ENCODE data around the gene DLX6. TPM values are rescaled to one million over a fixed set of nuclear protein-coding genes. Genes with fewer than 3 reads are reported as not detected.

The DLX6 gene
- total RNA-seq, 1 donor, result under 0.01 TPM

DNA sequence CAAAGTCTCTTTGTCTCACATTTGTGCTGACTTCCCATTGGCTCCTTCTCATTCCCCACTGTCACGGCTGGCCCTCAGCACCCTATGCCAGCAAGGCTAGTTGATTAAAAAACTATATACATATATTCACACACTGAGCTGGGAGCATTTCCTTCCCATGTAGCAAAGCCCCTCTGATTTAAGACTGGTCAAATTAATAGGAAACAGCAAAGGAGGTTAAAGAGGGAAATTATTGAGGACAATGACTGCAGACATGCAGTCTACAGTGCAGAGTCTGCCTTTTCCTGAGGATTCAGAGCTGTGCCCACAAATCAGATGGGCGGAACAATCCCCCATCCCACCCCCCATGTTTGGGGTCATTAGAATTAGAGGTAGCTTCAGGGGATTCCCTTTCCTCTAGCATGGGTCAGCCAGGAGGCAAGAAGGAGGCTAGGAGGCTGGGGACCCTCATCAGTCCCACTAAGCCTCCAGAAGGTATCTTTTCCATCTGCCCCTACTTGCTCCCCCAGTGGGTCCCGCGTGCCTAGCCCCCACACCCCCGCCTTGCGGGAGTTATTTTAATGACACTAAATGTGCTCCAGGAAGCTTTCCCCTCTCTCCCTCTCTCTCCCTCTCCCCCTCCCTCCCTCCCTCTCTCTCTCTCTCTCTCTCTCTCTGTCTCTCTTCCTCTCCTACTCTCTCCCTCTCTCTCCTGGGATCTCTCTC, 9.8 kb upstream of the DLX6 start:
- no peak for DNase-seq (ENCODE audit: low read depth in 2 of 3, low spot score in 2 of 3)

DNA sequence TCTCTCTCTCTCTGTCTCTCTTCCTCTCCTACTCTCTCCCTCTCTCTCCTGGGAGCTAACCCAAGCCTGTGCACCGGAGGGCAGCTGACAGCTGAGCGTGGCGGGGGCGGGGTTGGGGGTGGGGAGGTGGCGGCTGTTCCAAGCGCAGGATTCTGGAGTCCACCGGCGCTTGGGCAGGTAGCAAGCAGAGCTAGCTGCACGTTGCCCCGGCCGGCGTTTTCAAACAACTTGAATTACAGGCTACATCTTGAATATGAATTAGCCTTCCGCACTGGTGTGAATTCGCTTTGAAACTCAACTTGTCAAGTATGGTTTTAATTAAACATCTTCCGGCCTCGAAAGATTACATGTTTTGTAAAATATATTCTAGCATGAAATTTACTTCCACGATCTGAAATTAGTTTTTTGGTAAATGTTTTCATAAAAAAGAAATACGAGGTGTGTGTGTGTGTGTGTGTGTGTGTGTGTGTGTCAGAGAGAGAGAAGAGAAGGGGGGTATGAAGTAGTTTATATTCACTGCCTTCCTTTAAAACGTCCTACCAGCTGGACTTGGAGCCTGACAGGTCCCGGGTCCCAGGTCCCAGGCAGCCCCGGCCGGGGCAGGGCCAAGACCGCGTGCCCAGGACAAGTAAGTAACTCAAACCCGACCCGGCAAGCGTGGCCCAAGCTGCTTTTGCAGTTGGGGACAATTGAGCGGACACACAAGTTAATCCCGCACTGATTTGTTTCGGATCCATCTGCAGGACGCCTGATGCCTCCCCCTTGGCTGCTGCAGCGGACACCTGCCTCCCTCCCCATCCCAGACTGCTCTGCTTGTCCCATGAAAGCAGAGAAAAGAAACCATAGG, 9.0 kb upstream of the DLX6 start:
- peak in 1 of 3 donors; percentile 19 for DNase-seq (ENCODE audit: low read depth in 2 of 3, low spot score in 2 of 3)

GRCh38 chr7:96996958-96997511, 8.3 kb upstream of the DLX6 start:
- DNase-seq (ENCODE audit: low read depth in 2 of 3, low spot score in 2 of 3), result peak in 1 of 3 donors; percentile 3

GRCh38 chr7:96997512-96998032, 7.8 kb upstream of the DLX6 start:
- DNase-seq (ENCODE audit: low read depth in 2 of 3, low spot score in 2 of 3), result peak in 1 of 3 donors; percentile 8

- peak in 1 of 3 donors; percentile 3 for DNase-seq (ENCODE audit: low read depth in 2 of 3, low spot score in 2 of 3)
These were observed 7.0 kb upstream of the DLX6 start for GRCh38 chr7:96998333-96998732.

DNA sequence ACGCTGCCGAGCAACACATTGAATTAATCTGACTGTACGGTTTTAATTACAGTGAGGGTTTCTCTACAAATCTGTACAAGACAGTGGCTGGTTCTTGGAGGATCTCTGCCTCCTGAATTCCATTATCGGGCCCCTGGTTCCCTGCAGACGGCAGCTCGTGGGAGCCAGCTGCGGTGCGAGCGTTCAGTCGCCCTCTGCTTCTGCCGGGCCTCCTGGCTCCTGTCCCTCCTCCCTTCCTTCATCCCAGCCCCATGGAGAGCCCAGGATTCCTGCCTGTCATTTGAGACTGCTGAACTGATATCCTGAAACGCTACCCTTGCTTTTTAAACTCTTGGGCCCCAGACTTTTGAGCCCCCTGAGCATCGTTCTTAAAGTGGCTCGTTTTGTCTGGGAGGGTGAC, 6.6 kb upstream of the DLX6 start:
- peak in 1 of 3 donors; percentile 4 for DNase-seq (ENCODE audit: low read depth in 2 of 3, low spot score in 2 of 3)

- DNase-seq (ENCODE audit: low read depth in 2 of 3, low spot score in 2 of 3), result peak in 1 of 3 donors; percentile 3
These were observed 4.1 kb upstream of the DLX6 start for GRCh38 chr7:97001221-97001620.

DNA sequence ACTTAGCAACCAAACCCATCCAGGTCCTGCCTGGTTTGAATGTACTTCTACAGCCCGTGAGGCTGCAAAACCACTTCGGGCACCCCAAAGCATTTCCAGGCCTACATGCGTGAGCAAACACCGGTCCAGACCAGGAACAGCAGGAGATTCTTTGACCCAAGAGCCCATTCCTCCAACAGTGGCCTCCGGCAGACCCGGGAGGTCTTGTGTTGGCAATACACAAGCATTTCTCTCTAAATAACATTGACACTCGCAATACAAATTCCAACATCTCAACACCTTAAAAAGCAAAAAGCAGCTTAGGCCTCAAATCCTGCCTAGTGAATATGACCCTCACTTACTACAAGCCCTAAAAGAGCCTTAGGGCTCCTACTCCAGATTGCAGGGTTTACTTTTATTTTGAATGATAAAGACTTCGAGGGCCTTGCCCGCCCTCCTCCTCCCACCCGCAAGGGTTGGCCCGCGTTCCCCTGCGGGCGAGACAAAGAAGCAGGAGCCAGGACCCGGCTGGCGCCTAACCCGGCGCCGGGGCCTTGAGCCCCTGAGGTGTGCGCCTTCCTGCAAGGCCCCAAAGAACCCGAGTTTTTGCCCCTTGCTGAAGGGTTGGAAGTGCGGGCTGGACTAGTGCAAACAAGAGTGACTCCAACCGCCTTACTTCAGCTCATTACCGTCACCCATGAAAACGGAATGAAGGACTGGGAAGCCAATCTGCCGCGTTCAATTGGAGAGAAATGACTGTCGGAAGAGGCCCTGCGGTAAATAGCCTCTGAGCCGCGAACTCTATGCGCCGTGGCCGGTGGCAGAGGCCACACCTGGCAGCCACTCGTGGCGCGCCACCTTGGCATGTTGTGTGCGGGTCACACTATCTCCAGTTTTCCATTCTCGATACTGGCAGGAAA, 3.4 kb upstream of the DLX6 start:
- DNase-seq (ENCODE audit: low read depth in 2 of 3, low spot score in 2 of 3), result peak in 1 of 3 donors; percentile 3

DNA sequence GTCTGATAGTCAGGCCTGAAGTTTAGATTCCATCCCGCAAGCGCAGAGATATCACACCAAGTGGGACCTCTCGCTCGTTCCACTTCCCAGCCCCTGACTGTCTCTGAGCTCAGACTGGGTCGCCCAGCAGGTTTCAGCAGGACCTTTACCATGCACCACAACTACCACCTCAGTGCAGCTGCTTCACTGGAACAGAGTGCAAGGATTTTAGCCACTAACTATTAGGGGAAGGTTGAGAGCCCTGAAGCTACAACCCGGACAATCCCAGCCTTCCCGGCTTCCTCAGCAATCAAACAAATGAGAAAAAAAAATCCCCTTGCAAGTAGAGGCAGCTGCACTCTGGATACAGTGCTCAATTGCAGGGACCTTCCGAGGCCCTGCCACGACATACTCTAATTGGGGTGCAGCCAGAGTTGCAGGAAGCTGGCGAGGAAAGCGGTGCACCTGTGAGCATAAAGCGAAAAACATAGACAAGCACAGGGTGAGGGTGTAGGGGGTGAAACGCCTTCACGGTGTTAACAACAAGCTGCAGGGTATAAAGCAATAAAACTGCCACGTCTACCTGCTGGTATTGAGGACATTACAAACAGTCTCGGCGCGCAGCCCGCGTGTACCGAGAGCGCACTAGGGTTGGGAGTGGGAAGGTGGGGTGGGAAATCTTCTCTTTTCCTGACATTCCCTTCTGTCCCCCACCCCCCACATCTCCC, 2.6 kb upstream of the DLX6 start:
- peak in 1 of 3 donors; percentile 6 for DNase-seq (ENCODE audit: low read depth in 2 of 3, low spot score in 2 of 3)

DNA sequence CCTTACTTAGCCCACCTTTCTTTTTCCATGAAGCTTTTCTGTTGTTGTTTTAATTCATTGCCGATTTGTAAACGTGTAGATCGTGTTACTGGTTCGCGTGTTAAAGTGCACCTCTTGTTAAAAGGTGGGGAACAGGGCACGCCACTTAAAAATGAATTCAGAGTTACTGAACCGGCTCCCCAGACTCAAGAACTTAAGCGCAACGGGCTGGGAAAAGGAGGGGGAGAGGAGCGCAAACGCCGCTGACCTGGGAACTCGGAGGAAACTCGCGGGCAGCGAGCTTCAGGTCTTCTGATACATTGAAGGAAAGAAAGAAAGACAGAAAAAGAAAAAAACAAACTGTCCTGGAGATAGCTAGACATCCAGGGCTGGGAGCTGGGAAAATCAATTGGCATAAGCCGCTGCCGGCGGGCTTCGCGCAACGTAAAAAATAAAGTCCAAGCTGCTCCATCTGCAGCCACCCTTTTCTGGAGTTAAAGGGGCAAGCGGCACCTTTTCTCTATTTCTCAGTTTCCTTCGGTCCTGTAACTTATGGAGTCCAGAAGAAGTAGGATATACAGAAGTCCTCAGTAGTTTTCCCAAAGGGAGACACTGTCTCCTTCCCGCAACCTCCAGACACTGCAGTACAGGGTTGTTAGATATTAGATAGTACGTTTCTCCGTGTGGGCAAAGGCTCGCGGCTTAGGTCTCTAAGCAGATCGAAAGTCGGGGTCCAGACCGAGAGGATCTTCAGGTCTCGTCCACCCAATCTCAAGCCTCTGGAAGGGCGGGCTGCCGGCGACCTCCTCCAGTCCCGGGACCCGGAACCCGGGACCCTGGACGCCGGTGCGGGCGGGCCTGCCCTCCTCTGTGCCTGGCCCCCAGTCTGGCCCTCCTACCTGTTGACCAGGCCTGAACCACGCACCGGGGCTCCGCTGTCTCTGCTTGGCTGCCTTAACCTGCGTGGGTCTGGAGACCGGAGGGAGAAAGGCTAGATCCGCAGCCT, 1.8 kb upstream of the DLX6 start:
- DNase-seq (ENCODE audit: low read depth in 2 of 3, low spot score in 2 of 3), result peak in 1 of 3 donors; percentile 20

DNA sequence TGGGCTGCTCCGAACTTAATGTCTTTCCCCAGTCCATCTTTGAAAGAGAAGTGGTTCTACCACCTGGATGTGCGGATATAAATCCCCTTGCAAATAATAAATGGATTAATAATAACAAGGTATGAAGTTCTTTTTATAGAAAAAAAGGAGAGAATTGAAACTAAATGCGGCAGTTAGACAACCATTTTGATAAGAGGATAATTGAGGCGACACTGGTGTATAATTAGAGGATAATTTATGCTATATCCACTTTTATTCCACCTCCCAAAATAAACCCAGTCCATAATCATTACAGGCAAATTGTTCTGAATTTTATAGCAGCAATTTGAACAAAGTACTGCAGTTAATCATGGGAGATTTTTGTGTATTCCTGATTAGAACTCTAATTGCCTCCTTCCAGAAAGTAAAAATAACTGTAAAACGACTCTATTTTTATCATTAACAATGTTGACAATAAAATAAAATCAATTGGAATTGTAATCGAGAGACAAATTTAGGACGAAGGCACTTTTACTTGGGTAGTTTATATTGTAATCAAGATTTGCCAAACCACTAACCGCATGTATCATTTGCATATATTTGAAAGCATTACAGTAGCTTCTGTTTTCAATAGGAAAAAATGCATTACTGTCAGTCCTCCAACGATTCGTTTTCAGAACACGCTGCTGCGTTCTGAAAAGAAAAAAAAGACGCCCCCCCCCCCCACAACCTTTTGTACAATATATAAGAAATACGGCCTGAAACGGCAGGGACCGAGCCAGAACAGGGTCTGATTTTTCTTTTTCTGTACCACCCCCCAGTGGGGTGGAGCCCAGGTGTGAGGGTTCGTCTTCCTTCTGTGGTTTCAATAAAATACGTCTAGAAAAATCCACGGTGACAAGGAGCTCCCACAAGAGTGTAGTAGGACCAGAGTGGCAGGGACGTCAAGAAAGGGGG, 838 bp upstream of the DLX6 start:
- DNase-seq (ENCODE audit: low read depth in 2 of 3, low spot score in 2 of 3), result no peak

GRCh38 chr7:97006055-97006815, 882 bp downstream of the DLX6 start:
- no peak for DNase-seq (ENCODE audit: low read depth in 2 of 3, low spot score in 2 of 3)

DNA sequence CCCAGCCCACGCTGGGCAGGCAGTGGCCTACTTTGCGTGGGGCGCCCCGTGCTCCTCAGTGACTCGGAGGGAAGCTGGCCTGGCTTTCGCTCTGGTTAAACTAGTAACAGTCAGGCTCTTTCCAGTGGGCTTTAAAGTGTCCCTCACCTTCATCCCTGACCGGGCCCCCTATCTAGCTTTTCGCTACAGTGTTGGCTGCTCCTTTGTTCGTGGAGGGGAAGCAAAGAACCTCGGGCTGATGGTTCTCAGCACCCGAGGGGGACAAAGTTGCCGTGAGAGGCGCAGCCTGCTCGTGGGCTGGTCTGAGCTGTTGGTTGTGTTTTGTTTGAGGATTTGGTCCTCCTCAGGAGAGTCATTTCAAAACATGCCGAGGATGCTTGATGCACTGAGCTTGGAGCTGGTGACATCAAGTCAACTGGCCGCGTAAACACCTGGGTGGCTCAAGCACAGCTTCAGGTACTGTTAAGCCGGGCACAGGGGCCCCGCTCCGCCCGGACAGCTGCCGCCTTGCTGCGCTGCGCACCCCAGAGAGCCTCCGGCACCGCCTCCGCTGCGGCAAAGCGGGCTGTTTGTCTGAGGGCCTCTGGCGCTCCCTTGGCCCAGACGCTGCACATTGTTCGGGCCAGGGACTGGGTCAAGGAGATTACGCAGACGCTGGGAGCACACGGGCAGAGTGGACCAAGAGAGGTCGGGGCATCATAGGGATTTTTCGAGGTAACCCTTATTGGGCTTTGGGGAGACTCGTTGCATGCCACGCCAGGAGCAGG, 1.6 kb downstream of the DLX6 start:
- no peak for DNase-seq (ENCODE audit: low read depth in 2 of 3, low spot score in 2 of 3)

- DNase-seq (ENCODE audit: low read depth in 2 of 3, low spot score in 2 of 3), result no peak
These were observed 2.2 kb downstream of the DLX6 start for GRCh38 chr7:97007583-97007861.

DNA sequence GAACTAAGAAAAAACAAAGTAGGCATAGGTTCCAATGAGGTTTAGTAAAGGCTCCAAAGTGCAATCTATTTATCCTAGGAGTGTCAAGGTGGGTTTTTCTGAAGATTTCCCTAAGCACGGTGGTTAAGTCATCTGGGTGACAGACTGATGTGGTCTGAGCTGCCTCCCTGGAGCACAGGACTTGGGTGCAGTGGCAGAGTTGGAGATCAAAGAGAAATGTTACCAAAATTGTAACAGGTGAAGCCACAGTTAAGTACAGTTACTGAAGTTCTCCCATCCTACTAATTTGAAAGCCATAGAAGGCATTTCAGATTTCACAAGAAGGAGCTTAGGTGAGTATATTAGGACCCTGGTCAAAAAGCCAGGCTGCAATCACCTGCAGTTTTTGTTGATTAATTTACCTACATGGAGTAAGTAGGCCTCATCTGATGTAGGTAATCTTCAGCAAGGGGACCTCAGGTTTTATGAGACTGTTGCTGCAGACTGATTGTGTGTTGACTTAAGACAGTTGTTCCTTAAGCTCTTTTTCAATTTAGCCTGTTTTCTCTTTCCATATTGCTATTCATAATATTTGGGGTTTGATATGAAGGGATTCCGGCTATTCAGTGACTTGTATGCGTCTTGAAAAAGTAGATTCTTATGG, 3.0 kb downstream of the DLX6 start:
- no peak for DNase-seq (ENCODE audit: low read depth in 2 of 3, low spot score in 2 of 3)
